GM23338 (cell line): ENCODE data around the gene SHOX. TPM values are rescaled to one million over a fixed set of nuclear protein-coding genes. Genes with fewer than 3 reads are reported as not detected.

Experiments
- ATAC-seq: fragments of 200-7000 bp; cut with Tn5 transposase; 3 replicates; pipeline ENCODE4 v1.9.1; 2020
- DNase-seq: peaks from one replicate; pipeline ENCODE4 v3.0.0-alpha.2; 2015; ENCODE audit warnings: low spot score
- H2AFZ ChIP-seq: fragments of 200-600 bp; sonication (generic); 2 replicates; pipeline ENCODE4 v1.8.0; 2016; ENCODE audit warnings: antibody characterized with exemption, mild to moderate bottlenecking, moderate library complexity
- H3F3A ChIP-seq: fragments of 200-600 bp; sonication (generic); replicated peaks from 2 replicates; pipeline ENCODE4 v1.8.0; 2017; ENCODE audit warnings: antibody characterized with exemption, mixed run types, low read depth
- H3K27ac ChIP-seq: fragments of 200-600 bp; sonication (generic); 2 replicates; pipeline ENCODE4 v1.6.1; 2016; ENCODE audit warnings: low read depth
- H3K27me3 ChIP-seq: fragments of 200-600 bp; sonication (generic); 2 replicates; pipeline ENCODE4 v1.8.0; 2016; ENCODE audit warnings: mild to moderate bottlenecking, mixed run types, moderate library complexity; ENCODE audit not compliant: insufficient read depth
- H3K36me3 ChIP-seq: fragments of 200-600 bp; sonication (generic); 2 replicates; pipeline ENCODE4 v1.8.0; 2016; ENCODE audit warnings: mild to moderate bottlenecking; ENCODE audit not compliant: insufficient read depth
- H3K4me1 ChIP-seq: fragments of 200-600 bp; sonication (generic); 2 replicates; pipeline ENCODE4 v1.8.0; 2016; ENCODE audit warnings: mild to moderate bottlenecking, moderate library complexity; ENCODE audit not compliant: insufficient read depth
- H3K4me2 ChIP-seq: fragments of 200-600 bp; sonication (generic); 2 replicates; pipeline ENCODE4 v1.7.1; 2017; ENCODE audit warnings: mixed run types
- H3K4me3 ChIP-seq: fragments of 200-600 bp; sonication (generic); 2 replicates; pipeline ENCODE4 v1.6.1; 2016; ENCODE audit warnings: mixed run types
- H3K79me2 ChIP-seq: fragments of 200-600 bp; sonication (generic); replicated peaks from 2 replicates; pipeline ENCODE4 v1.8.0; 2017; ENCODE audit warnings: mild to moderate bottlenecking; ENCODE audit not compliant: insufficient read depth
- H3K9me2 ChIP-seq: fragments of 200-600 bp; sonication (generic); 2 replicates; pipeline ENCODE4 v1.8.0; 2017; ENCODE audit not compliant: insufficient read depth
- H4K20me1 ChIP-seq: fragments of 200-600 bp; sonication (generic); replicated peaks from 2 replicates; pipeline ENCODE4 v1.8.0; 2017; ENCODE audit warnings: mild to moderate bottlenecking; ENCODE audit not compliant: insufficient read depth
- H3K27ac Mint-ChIP-seq: 2 replicates; pipeline ENCODE4 v1.8.0; 2020; ENCODE audit warnings: inconsistent platforms, mild to moderate bottlenecking, moderate library complexity, mixed read lengths
- H3K27me3 Mint-ChIP-seq: 3 replicates; pipeline ENCODE4 v1.8.0; 2022; ENCODE audit warnings: low read depth, mild to moderate bottlenecking, moderate library complexity, mixed read lengths, inconsistent platforms; ENCODE audit not compliant: insufficient read depth, poor library complexity
- H3K36me3 Mint-ChIP-seq: 3 replicates; pipeline ENCODE4 v1.8.0; 2021; ENCODE audit warnings: low read depth, mild to moderate bottlenecking, inconsistent platforms, moderate library complexity, mixed read lengths
- H3K4me1 Mint-ChIP-seq: 3 replicates; pipeline ENCODE4 v1.8.0; 2020; ENCODE audit warnings: mild to moderate bottlenecking, inconsistent platforms, mixed read lengths
- H3K4me3 Mint-ChIP-seq: 3 replicates; pipeline ENCODE4 v1.8.0; 2021; ENCODE audit warnings: moderate library complexity, mild to moderate bottlenecking, inconsistent platforms, mixed read lengths
- H3K9me3 Mint-ChIP-seq: 3 replicates; pipeline ENCODE4 v1.8.0; 2020; ENCODE audit warnings: moderate library complexity, mild to moderate bottlenecking, inconsistent platforms, mixed read lengths
- CREB1 ChIP-seq: fragments of 250-450 bp; sonication (Bioruptor Pico); IDR thresholded peaks from 2 replicates; pipeline ENCODE4 v1.5.0; 2020; ENCODE audit warnings: low read depth, mild to moderate bottlenecking, moderate library complexity
- EZH2 ChIP-seq: fragments of 200-600 bp; sonication (generic); IDR thresholded peaks from one replicate; pipeline ENCODE4 v1.8.0; 2017; ENCODE audit warnings: antibody characterized with exemption, mild to moderate bottlenecking, low read depth; ENCODE audit not compliant: unreplicated experiment
- NANOG ChIP-seq: IDR thresholded peaks from 2 replicates; pipeline ENCODE4 v1.6.1; 2016; ENCODE audit warnings: antibody characterized with exemption, borderline replicate concordance
- REST ChIP-seq: IDR thresholded peaks from one replicate; pipeline ENCODE4 v1.6.1; 2018; ENCODE audit warnings: antibody characterized with exemption; ENCODE audit not compliant: unreplicated experiment
- STAT1 ChIP-seq: IDR thresholded peaks from one replicate; pipeline ENCODE4 v1.6.1; 2016; ENCODE audit warnings: antibody characterized with exemption; ENCODE audit not compliant: unreplicated experiment
- ZNF114 ChIP-seq: fragments of 250-450 bp; sonication (Bioruptor Pico); IDR thresholded peaks from 2 replicates; pipeline ENCODE4 v1.5.0; 2020; ENCODE audit warnings: mild to moderate bottlenecking, moderate library complexity
- polyA plus RNA-seq: library from polyadenylated mRNA; unstranded; fragments of >200 nt; fragmentation: Nextera tagmentation; extraction: Ambion mirVana; gene quantifications from 2 replicates; pipeline ENCODE4 v1.2.1, GENCODE V29; 2016
- total RNA-seq: library from RNA; depleted of rRNA; stranded (reverse); fragments of >200 nt; shearing (Covaris generic); gene quantifications from 2 replicates; pipeline ENCODE4 v1.2.3, GENCODE V29; 2014
- TF ChIP-seq, protein P1 (sequence below): IDR thresholded peaks from 2 replicates; pipeline ENCODE4 v1.6.1; 2016; ENCODE audit warnings: antibody characterized with exemption

SHOX gene
- total and polyA plus RNA-seq, 2 experiments from 2014 or later: not detected

DNA sequence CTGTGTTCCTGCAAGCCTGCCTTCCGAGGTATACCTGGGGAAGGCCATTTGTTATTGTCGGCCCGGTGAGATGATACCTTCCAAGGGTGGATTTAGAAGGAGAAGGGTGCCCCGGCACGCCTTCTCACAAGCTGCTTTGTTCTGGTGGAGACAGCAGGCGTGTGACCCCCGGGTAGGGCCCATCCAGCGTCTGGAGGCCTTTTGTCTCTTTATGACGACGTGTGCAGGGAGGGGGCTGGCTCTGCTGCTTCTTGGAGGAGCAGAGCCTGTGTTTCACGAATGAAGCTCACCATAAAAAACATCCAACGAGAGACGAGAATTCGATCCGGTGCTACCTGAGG lies 45.3 kb downstream of the SHOX start:
- Mint-ChIP-seq H3K27ac (no peak overlapping the region), H3K36me3 (peaks cover 56% of the 10 kb centered on the region), H3K27me3 (peaks cover 16% of the 10 kb centered on the region), H3K4me1 (no peaks in the 10 kb centered on the region), H3K4me3 (no peak overlapping the region), H3K9me3 (peaks cover 93% of the 10 kb centered on the region)
- peaks cover 11% of the 10 kb centered on the region for H3K4me1 ChIP-seq
- no peaks in the 10 kb centered on the region for H3K9me2 ChIP-seq
- H3K27ac ChIP-seq: peak overlapping the region; percentile 79
- DNase-seq (peak; percentile 36), ATAC-seq (peak; percentile 39)
- no peaks in the 10 kb centered on the region for H4K20me1 ChIP-seq
- peak overlapping the region; percentile 65 for H3K4me2 ChIP-seq
- no peaks in the 10 kb centered on the region for H3K27me3 ChIP-seq
- no peak overlapping the region for H3K4me3 ChIP-seq
- no peaks in the 10 kb centered on the region for H3K79me2 ChIP-seq
- no peaks in the 10 kb centered on the region for H3K36me3 ChIP-seq
- TF ChIP-seq NANOG: no peak
- no peak for TF ChIP-seq STAT1
- TF ChIP-seq CREB1: no peak
- TF ChIP-seq, protein P1, sequence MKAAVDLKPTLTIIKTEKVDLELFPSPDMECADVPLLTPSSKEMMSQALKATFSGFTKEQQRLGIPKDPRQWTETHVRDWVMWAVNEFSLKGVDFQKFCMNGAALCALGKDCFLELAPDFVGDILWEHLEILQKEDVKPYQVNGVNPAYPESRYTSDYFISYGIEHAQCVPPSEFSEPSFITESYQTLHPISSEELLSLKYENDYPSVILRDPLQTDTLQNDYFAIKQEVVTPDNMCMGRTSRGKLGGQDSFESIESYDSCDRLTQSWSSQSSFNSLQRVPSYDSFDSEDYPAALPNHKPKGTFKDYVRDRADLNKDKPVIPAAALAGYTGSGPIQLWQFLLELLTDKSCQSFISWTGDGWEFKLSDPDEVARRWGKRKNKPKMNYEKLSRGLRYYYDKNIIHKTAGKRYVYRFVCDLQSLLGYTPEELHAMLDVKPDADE: no peak
- no peak for TF ChIP-seq EZH2
- TF ChIP-seq ZNF114 (CRISPR knock-in tag): no peak
- H3F3A ChIP-seq: peaks cover 12% of the 10 kb centered on the region; the same call in 1 of the 2 replicates
- H2AFZ ChIP-seq: peak overlapping the region; percentile 98

GRCh38 chrX:677376-677775 lies 46.8 kb downstream of the SHOX start:
- DNase-seq (no peak), ATAC-seq (no peak)
- Histone ChIP-seq H3K79me2 (no peaks in the 10 kb centered on the region), H4K20me1 (no peaks in the 10 kb centered on the region), H3K9me2 (no peaks in the 10 kb centered on the region), H3K36me3 (no peaks in the 10 kb centered on the region), H3K4me1 (peaks cover 11% of the 10 kb centered on the region), H2AFZ (no peak overlapping the region), H3F3A (peaks cover 12% of the 10 kb centered on the region; the same call in 1 of the 2 replicates), H3K27ac (no peak overlapping the region), H3K4me2 (no peak overlapping the region), H3K4me3 (no peak overlapping the region), H3K27me3 (no peaks in the 10 kb centered on the region)
- Mint-ChIP-seq H3K27me3 (peaks cover 15% of the 10 kb centered on the region), H3K27ac (no peak overlapping the region), H3K4me3 (no peak overlapping the region), H3K4me1 (no peaks in the 10 kb centered on the region), H3K36me3 (peaks cover 62% of the 10 kb centered on the region), H3K9me3 (peaks cover 93% of the 10 kb centered on the region)
- no peak for TF ChIP-seq REST
